ENCODE results near the gene GALR2.
"Not testable (repeated sequence)": the region's sequence is repeated elsewhere in the genome, so short reads cannot be mapped to it uniquely, and the experiment has no call there.

The GALR2 gene, protein sequence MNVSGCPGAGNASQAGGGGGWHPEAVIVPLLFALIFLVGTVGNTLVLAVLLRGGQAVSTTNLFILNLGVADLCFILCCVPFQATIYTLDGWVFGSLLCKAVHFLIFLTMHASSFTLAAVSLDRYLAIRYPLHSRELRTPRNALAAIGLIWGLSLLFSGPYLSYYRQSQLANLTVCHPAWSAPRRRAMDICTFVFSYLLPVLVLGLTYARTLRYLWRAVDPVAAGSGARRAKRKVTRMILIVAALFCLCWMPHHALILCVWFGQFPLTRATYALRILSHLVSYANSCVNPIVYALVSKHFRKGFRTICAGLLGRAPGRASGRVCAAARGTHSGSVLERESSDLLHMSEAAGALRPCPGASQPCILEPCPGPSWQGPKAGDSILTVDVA

DNA sequence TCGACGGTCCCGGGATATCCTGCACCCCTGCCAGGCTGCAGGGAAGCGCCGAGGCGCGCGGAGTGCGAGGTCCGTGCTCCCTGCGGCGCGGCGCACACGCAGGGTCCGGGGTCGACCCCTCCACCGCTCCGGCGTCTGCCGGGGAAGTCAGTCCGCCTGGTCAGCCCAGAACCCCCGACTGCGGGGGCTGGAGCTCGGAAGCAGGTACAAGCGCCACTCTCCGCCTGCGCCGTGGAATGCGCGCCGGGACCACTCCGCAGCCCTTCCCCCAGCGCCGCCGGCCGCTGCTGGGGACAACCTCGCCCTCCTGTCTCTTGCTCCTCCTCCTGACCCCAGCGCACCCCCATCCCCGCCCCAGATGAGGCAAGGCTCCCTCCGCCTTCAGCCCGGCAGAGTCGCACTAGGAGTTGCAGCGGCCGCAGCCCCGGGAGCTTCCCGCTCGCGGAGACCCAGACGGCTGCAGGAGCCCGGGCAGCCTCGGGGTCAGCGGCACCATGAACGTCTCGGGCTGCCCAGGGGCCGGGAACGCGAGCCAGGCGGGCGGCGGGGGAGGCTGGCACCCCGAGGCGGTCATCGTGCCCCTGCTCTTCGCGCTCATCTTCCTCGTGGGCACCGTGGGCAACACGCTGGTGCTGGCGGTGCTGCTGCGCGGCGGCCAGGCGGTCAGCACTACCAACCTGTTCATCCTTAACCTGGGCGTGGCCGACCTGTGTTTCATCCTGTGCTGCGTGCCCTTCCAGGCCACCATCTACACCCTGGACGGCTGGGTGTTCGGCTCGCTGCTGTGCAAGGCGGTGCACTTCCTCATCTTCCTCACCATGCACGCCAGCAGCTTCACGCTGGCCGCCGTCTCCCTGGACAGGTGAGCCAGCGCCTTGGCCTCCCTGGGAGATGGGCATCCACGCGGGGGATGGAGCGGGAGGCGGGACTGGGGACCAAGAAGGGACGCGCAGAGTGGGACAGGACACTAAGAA lies at the start of gene GALR2:
GALR2 (plus strand) TSS at position 392 of the 974 bp plus-strand sequence; CDS start at position 495, 103 bp downstream.
- DNase-seq (ENCODE audit: low read depth), result no peak

DNA sequence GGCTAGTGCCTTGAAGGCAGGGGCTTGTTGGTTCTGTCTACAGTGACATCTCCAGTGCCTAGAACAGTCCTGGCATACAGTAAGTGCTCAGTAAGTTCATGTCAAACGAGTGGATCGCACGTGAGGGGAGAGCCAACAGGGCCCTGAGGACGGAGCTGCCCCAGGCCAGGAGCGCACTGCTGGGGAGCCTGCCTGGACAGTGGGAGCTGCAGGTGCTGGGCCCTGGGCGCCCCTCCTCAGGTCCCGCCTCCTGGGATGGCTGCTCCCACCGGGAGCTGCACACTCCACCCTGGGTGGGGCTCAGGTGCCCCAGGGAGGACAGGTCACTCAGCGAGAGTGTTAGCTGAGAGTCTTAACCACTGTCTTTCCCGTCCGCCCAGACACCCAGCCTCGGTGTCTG lies 49.3 kb upstream of the GALR2 start:
- no peak for DNase-seq (ENCODE audit: low read depth)

DNA sequence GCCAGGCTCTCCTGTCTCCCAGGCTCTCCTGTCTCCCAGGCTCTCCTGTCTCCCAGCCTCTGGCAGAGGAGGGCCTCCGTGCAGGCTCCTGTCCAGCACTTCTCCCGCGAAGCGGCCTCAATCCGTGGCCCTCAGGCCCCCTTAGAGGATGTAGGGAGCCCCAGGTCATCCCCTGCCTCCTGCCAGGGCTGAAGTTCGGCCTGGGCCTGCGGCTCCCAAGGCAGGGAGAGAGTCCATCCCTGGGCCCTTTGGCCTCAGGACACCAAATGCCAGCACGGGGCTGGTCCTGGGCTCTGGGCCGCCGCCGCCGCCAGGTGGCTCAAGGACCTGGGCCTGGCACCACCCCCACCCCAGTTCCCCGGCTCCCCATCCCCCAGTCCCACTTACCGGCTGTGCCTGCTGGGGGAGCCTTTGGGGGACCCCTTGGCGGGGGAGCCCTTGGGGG lies 47.8 kb upstream of the GALR2 start:
- no peak for DNase-seq (ENCODE audit: low read depth)

DNA sequence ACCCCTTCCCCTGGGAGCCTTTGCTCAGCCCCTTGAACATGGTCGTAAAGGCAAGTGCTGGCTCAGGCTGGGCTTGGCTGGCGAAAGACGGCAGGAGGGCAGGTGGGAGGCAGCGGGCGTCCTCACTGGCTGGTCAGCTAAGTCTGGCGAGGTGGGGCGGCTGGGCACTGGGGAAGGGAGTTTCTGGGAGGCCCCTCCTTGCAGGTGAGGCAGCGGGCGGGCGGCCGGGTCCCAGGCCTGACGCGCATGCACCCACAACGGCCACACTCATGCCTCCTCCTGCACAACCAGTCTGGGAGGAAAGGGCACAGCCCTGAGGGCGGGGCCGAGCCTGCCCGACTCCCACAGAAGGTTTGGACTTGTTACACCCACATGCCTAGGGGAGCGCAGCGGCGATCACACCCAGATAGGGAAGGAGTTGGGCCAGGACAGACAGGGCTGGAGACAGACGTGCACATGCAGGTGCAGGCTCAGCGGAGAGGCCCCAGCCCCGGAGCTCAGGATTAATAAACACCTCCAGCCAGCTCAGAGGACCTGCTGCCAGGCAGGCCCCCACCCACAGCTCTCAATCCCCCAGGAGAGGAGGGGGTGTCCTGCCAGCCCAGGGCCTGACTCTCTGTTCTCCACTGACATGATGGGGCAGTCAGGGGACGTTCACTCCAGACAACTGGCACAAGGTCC lies 47.3 kb upstream of the GALR2 start, which contains the start of gene EVPL:
EVPL (minus strand) TSS at position 148 of the 681 bp plus-strand sequence; CDS start at position 40, 108 bp downstream.
- DNase-seq (ENCODE audit: low read depth), result no peak

DNA sequence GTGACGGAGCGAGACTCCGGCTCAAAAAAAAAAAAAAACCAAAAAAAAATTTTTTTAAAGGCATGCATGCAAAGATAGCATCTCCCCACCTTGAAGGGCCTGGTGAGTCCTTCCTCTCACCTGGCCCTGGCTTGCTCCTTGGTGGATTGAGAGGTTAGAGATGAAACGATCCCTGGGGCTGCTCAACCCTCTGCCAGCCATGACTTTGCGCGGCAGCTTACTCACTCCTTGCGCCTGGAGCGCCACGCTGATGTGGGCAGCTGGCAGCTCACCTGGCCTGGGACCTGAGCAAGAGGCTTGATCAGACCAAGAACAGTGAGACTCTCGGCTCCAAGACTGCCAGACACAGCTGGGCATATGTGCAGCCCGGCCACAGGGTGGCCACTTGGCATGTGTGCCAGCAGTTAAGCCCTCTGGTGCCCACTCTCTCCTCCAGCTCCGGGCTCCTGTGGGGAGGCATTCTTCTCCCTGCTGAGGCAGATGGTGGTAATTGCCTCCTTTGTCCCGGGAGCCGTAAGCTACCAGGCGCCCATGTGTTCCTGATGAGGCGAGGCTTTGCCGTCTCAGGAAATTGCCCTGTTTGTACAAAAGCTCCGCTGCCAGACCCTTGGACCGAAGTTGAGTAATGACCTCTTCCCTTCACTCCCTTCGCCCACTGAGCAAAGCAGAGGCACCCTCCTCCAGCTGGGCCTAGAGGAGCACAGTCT lies 42.4 kb upstream of the GALR2 start:
- DNase-seq (ENCODE audit: low read depth), result no peak

DNA sequence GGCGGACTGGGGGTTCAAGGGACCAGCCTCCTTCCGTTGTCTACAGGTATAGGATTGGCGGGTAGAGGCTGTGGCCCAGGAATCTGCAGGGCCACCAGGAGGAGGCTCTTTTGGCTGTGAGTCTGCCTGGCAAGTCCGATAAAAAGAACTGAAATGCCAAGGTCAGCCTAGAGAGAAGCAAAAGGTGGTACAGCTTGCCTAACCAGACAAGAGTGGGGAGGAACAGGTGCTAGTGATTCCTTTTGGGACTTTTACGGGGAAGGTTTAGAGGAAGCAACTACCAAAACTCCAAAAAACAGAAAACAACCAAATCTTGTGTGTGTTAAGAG lies 41.8 kb upstream of the GALR2 start:
- DNase-seq (ENCODE audit: low read depth), result no peak

DNA sequence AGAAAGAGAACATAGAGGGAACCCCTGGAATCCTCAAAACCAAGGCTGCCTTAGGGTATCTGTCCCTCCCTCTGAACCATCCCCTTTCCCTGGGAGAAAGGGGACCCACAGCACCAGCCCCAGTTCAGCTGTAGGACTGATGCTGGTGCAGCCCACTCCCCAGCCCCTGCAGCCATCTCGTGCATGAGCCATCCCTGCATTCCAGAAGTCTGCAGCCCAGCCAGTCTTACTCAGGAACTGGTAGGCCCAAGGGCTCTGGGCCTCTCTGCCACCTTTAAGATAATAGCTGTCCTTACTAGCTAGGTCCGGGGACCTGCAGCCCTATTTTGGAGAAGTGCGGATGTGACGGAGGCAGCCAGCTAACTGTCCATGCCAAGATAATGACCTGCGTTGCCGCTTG lies 41.4 kb upstream of the GALR2 start:
- no peak for DNase-seq (ENCODE audit: low read depth)

DNA sequence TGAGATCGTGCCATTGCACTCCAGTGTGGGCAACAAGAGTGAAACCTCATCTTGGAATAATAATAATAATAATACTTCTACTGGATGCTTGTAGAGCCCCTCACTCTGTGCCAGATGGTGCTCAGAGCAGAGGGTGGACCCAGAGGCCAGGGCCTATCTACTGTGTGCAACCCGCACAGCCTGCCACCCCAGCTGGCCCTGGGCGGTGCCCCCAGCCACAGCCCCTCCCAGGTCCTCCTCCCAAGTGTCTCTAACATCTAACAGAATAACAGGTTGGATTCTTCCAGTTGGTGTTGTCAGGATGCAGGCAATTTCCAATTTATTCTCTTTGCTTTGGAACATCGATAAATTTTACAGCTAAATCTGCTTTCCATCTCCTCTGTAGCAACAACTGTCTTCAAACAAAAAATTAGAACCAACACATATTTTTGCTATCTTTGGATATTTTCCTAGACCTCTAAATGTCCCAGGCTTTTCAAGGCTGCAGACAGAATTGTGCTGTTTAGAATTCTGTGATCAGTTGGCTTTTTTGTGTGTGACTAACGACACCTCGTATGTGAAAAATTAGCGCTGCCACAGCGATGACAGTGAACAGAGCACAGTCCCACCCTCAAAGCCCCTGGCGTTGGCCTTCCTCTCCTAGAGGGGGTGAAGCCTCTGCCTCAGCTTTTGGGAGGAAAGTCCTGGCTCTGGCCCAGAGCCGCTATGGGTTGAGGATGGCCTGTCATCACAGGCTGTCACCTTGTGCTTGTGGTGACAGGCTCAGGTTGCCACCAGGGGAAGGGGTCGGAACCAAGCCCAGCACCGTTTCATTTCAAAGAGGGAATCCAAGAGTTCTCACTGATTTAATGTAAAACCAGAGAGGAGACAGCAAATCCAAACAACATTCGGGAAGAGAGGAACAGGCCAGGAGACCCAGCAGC lies 39.9 kb upstream of the GALR2 start:
- DNase-seq (ENCODE audit: low read depth), result no peak

DNA sequence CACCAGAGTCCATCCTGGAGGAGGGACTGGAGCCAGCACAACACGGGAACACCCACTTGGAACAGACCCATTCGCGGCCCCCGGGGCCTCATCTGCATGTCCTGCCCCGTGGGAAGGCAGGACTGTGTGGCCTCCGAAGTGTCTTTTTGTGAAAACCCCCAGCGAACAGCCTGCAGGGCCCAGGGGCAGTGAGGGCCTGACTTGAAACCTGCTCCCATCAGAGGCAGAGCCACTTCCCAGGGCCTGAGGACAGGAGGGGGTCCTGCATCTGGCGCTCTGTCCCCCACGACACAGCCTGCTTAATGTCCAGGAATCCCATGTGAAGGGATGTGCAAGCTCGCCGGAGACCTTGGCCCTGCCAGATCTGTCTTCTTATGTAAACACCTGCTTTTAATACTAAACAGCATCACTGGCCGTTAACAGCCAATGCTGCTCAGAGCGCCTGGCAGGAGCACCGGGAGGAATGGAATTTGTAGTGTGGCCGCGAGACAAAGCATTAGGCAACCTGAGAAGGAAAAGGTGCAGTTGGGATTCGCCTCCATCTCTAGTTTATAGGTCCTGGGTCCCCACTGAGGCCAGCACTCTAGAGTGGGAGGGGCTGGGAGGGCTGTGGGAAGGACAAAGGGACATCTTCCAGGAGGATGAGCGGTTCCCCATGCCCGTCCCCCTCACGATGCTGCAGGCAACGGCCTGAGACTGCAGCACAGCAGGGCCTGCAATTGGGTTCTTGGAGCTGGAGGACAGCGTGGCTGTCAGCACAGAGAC lies 37.9 kb upstream of the GALR2 start:
- no peak for DNase-seq (ENCODE audit: low read depth)

DNA sequence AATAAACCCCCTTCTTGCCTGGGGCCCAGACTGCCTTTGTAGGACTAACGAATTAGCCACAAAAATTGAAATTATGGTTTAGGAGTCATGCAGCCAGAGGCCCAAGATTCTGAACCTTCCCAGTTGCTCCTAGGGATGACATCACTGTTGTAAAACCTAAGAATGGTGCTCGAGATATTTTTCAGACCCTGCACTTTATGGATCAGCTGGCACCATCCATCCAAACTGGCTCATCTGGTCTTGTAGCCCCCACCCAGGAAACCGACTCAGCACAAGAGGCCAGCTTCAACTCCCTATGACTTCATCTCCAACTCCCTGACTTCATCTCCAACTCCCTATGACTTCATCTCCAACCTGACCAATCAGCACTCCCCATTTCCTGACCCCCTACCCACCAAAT lies 36.5 kb upstream of the GALR2 start:
- DNase-seq (ENCODE audit: low read depth), result no peak

DNA sequence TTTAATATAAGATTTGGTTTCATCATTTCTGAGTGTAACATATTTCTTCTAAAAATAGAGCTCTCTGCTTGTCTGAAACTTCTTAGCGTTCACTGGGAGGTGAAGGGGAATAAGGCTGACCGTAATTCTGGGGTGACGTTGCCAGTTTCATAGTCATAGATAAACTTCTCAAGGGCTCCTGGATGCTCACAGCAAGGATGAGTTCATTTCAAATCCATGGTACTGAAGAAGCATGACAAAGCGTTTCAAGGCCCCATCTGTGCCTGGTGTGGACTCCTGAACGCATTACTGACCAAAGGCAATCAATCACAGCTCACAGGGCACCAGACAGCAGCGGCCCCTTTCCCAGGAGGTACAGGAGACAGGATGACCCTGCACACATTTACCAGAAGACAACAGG lies 35.5 kb upstream of the GALR2 start:
- DNase-seq (ENCODE audit: low read depth), result no peak

DNA sequence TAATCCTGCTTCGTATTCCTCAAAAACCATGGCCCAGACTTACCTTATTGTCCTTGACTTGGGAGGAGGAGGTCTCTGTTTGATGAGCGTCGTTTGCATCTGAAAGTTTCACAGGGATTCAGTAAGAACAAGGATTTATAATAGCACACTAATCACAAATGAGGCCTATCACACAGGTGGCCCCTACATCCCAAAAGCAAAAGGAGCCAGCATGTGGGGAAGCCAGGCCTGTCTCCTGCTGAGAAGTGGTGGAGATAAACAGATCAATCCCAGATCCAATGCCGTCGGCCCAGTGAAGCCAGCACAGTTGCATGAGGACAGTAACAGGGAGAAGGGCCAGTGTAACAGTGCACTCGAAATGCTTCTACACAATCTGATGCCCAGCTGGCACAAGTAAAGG lies 34.2 kb upstream of the GALR2 start:
- DNase-seq (ENCODE audit: low read depth), result no peak

DNA sequence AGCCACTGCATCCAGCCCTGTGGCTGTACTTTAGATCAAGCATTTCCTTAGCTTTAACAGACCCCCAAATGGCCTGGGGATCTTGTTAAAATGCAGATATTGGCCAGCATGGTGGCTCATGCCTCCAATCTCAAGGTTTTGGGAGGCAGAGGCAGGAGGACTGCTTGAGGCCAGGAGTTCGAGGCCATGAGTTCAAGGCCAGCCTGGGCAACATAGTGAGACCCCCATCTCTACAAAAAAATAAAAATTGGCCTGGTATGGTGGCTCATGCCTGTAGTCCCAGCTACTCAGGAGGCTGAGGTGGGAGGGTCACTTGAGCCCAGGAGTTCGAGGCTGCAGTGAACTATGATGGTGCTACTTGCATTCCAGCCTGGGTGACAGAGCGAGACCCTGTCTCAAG lies 31.7 kb upstream of the GALR2 start:
- DNase-seq (ENCODE audit: low read depth), result not testable (repeated sequence)

DNA sequence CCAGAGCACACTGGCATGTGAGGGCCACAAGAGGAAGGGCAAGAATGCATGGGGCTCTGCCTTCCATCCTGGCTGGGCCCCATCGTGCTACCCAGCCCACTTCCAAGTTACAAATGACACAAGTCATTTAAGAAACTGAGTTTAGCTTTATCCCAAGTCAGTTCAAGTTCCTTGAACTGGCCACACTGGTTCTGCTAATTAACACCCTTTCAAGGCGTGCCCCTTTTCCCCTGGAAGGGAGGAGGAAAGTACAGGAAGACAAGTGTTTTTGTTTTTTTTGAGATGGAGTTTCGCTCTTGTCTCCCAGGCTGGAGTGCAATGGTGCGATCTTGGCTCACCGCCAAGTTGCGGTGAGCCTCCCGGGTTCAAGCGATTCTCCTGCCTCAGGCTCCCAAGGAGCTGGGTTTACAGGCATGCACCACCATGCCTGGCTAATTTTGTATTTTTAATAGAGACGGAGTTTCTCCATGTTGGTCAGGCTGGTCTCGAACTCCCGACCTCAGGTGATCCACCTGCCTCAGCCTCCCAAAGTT lies 30.0 kb upstream of the GALR2 start:
- DNase-seq (ENCODE audit: low read depth), result not testable (repeated sequence)

DNA sequence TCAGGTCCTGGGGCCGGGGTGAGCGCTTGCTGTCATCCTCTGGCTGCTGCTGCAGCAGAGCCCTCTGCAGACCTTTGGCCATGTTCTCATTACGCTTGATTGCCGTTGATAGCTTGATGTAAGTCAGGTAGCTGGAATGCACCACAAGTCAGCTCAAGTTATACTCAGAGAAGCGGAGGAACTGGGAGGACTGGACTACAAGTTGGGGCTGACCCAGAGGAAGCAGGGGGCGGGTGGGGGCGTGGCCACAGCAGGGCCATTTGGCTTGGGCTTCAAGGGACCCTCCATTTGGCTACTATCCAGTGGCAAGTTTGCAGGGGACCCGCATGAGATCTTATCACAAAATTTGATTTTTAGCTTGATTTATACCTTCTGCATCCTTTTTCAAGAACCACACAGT lies 28.5 kb upstream of the GALR2 start:
- DNase-seq (ENCODE audit: low read depth), result no peak

DNA sequence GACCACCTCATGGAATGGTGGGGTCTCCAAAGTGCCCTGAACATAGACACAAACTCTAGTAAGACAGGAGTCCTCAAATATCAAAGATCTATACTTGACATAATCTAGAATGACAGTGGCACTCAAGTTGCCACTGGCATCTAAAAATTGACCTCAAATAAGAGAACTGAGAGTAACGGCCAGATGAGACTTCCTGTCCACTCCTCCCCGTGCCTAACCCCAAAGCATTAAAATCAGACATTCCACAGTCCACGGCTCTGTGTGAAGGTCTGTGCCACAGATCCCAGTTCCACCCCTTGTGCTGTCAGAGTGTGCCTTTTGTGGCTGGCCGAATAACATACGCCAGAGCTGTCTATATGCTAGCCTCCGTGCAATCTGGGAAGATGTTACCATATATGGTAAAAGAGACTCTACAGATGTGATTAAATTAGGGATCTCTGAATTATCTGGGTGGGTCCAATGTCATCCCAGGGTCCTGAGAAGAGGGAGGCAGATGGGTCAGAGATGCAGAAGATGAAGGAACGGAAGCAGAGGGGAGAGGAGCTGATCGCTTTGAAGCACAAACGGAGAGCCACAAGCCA lies 26.5 kb upstream of the GALR2 start:
- DNase-seq (ENCODE audit: low read depth), result no peak

DNA sequence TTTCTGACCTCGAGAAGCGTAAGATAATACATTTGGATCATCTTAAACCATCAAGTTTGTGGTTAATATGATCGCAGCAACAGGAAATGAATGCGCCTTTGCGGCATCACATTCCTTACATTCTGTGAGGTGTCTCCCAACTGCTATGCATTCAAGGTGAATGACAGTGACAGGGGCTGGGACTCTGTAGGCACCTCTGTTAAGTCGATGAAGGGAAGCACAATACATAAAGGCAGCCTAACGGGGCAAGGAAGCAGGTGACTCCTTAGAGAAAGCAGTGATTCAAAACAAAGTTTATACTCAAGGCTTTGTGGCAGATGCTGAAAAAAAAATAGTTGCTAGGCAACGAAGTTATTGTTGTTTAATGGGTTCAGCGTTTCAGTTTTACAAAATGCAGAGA lies 25.9 kb upstream of the GALR2 start:
- no peak for DNase-seq (ENCODE audit: low read depth)

DNA sequence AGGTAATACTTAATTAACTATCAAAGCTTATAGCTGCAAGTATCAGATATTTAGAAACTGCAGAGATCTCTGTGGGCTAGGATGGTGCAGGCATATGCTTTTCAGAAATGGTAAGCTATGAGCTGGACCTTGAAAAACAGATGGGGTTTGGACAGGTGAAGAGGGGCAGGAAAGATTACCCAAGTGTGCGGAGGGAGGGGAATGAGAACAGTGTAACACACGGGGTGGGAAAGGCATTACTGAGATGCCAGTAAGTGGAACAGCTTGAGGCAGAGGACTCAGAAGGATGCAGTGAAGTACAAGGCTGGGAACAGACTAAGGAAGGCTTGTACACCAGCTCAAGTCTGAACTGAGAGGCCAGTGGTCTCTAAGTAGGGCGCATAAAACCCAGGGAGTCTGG lies 25.3 kb upstream of the GALR2 start:
- no peak for DNase-seq (ENCODE audit: low read depth)

DNA sequence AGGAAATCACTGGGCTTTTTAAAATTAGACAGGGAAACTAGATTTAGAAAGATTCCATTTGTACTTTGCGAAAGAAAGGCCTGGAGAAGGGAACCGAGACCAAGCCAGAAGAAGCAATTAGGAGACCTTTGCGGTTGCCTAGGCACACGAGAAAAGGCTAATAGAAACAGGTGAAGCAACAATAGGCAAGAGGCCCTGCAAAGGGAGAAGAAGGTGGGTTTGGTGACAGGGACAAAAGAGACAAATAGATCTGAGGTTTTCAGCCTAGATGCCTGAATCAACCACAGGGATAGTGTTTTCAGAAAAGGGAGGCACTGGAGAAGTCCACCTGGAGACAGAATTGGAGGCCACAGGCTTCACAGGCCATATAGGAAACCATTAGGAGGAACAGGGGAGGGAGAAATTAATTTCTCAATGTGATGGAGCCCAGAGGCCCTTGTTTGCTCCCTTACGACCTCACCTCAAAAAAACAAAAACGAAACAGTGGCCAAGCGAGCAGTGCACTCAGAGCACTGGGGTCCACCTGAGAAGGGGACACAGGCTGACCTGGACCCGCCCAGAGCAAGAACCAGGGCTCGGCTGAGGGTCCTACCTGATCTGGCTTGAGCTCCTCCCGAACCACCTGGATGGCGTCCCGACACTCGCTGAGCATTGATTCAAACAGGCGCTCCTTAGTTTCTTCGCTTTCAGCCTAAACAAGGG lies 24.6 kb upstream of the GALR2 start:
- no peak for DNase-seq (ENCODE audit: low read depth)

All from activated T-cell treated with anti-CD3 and anti-CD28 coated beads for 48 hours (primary cell).